ENCODE measurements around the gene CA4.
A peak's percentile ranks its signal among the peaks of the same experiment; 100 is the strongest.
"Not testable (repeated sequence)": the region's sequence is repeated elsewhere in the genome, so short reads cannot be mapped to it uniquely, and the experiment has no call there.

CA4 gene

GRCh38 chr17:60186846-60187745 lies 37.3 kb downstream of the CA4 start:
- peak overlapping the region; percentile 30; the same call in 1 of the 2 replicates for H3K4me2 ChIP-seq (ENCODE audit: low read length)

GRCh38 chr17:60188759-60189158 lies 39.0 kb downstream of the CA4 start:
- H3K36me3 ChIP-seq (ENCODE audit: insufficient read depth, low read length) = peaks cover 20% of the 10 kb centered on the region

More at GRCh38 chr17:60186846-60187745, 37.3 kb downstream of the CA4 start:
- not testable (repeated sequence) for H3K9ac ChIP-seq (ENCODE audit: low read length); H4K20me1 ChIP-seq (ENCODE audit: insufficient read depth, low read length); H3K79me2 ChIP-seq (ENCODE audit: insufficient read depth, low read length); H3K9me2 ChIP-seq (ENCODE audit: low read depth, low read length); H2AFZ ChIP-seq (ENCODE audit: low read length); H3F3A ChIP-seq (ENCODE audit: insufficient read depth, low read length); H3K27me3 ChIP-seq (ENCODE audit: insufficient read depth, low read length); H3K9me3 ChIP-seq (ENCODE audit: low read length); H3K4me3 ChIP-seq (ENCODE audit: low read depth, low read length, poor library complexity, severe bottlenecking)
- H3K36me3 ChIP-seq (ENCODE audit: insufficient read depth, low read length) = peaks cover 21% of the 10 kb centered on the region
- H3K27ac ChIP-seq (ENCODE audit: low read depth, low read length, poor library complexity, severe bottlenecking) = peak overlapping the region; percentile 29
- peaks cover 17% of the 10 kb centered on the region for H3K4me1 ChIP-seq (ENCODE audit: insufficient read depth, low read length, severe bottlenecking)

GRCh38 chr17:60190032-60190431 lies 40.3 kb downstream of the CA4 start:
- H3K27me3 ChIP-seq (ENCODE audit: insufficient read depth, low read length); H3K9ac ChIP-seq (ENCODE audit: low read length); H3F3A ChIP-seq (ENCODE audit: insufficient read depth, low read length); H3K27ac ChIP-seq (ENCODE audit: low read depth, low read length, poor library complexity, severe bottlenecking); H4K20me1 ChIP-seq (ENCODE audit: insufficient read depth, low read length); H2AFZ ChIP-seq (ENCODE audit: low read length); H3K9me3 ChIP-seq (ENCODE audit: low read length); H3K79me2 ChIP-seq (ENCODE audit: insufficient read depth, low read length); H3K4me3 ChIP-seq (ENCODE audit: low read depth, low read length, poor library complexity, severe bottlenecking); H3K9me2 ChIP-seq (ENCODE audit: low read depth, low read length); H3K4me2 ChIP-seq (ENCODE audit: low read length): not testable (repeated sequence)
- peaks cover 17% of the 10 kb centered on the region for H3K36me3 ChIP-seq (ENCODE audit: insufficient read depth, low read length)
- H3K4me1 ChIP-seq (ENCODE audit: insufficient read depth, low read length, severe bottlenecking) = peaks cover 17% of the 10 kb centered on the region

More at GRCh38 chr17:60188759-60189158, 39.0 kb downstream of the CA4 start:
- Histone ChIP-seq H2AFZ (ENCODE audit: low read length) (no peak overlapping the region), H3K9me2 (ENCODE audit: low read depth, low read length) (no peaks in the 10 kb centered on the region), H3K4me1 (ENCODE audit: insufficient read depth, low read length, severe bottlenecking) (peaks cover 17% of the 10 kb centered on the region), H3K9me3 (ENCODE audit: low read length) (no peaks in the 10 kb centered on the region), H3K4me2 (ENCODE audit: low read length) (no peak overlapping the region), H3K4me3 (ENCODE audit: low read depth, low read length, poor library complexity, severe bottlenecking) (no peak overlapping the region), H3K9ac (ENCODE audit: low read length) (no peak overlapping the region), H3F3A (ENCODE audit: insufficient read depth, low read length) (no peaks in the 10 kb centered on the region), H3K27ac (ENCODE audit: low read depth, low read length, poor library complexity, severe bottlenecking) (no peak overlapping the region), H4K20me1 (ENCODE audit: insufficient read depth, low read length) (no peaks in the 10 kb centered on the region), H3K27me3 (ENCODE audit: insufficient read depth, low read length) (no peaks in the 10 kb centered on the region), H3K79me2 (ENCODE audit: insufficient read depth, low read length) (no peaks in the 10 kb centered on the region)
- no peak for TF ChIP-seq EZH2 (IDR thresholded peaks at IDR 0.05; ENCODE audit: borderline replicate concordance, low read length)
- TF ChIP-seq CTCF (IDR thresholded peaks at IDR 0.05; ENCODE audit: low read length) = no peak

GRCh38 chr17:60193032-60193431 lies 43.3 kb downstream of the CA4 start:
- peaks cover 16% of the 10 kb centered on the region for H3K36me3 ChIP-seq (ENCODE audit: insufficient read depth, low read length)
- H3K27me3 ChIP-seq (ENCODE audit: insufficient read depth, low read length) = not testable (repeated sequence)

More at GRCh38 chr17:60193032-60193431, 43.3 kb downstream of the CA4 start:
- not testable (repeated sequence) for H3K4me3 ChIP-seq (ENCODE audit: low read depth, low read length, poor library complexity, severe bottlenecking); H3K9me2 ChIP-seq (ENCODE audit: low read depth, low read length); H3K9me3 ChIP-seq (ENCODE audit: low read length); H3K9ac ChIP-seq (ENCODE audit: low read length); H3K4me2 ChIP-seq (ENCODE audit: low read length); H3K4me1 ChIP-seq (ENCODE audit: insufficient read depth, low read length, severe bottlenecking); H4K20me1 ChIP-seq (ENCODE audit: insufficient read depth, low read length); H3K79me2 ChIP-seq (ENCODE audit: insufficient read depth, low read length); H3F3A ChIP-seq (ENCODE audit: insufficient read depth, low read length); H2AFZ ChIP-seq (ENCODE audit: low read length); H3K27ac ChIP-seq (ENCODE audit: low read depth, low read length, poor library complexity, severe bottlenecking)
